ENCODE results near the gene APOLD1.

DNA sequence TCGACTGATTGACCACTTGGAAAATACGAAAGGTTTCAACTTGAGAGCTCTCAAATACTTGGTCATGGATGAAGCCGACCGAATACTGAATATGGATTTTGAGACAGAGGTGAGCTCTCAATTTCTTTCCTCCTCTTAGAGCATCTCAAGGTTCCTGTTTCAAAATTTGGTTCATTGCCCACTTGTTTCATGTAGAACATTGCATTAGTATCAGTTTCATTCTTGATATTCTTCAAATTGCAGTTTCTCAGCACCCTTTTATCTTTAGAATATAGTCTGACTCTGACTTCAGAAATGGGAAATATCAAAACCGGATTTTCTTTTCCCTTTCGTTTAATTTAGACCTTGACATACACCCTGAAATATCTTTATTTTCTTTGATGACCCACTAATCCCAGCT is 36.5 kb downstream of the APOLD1 start:
- TF ChIP-seq, protein P1, sequence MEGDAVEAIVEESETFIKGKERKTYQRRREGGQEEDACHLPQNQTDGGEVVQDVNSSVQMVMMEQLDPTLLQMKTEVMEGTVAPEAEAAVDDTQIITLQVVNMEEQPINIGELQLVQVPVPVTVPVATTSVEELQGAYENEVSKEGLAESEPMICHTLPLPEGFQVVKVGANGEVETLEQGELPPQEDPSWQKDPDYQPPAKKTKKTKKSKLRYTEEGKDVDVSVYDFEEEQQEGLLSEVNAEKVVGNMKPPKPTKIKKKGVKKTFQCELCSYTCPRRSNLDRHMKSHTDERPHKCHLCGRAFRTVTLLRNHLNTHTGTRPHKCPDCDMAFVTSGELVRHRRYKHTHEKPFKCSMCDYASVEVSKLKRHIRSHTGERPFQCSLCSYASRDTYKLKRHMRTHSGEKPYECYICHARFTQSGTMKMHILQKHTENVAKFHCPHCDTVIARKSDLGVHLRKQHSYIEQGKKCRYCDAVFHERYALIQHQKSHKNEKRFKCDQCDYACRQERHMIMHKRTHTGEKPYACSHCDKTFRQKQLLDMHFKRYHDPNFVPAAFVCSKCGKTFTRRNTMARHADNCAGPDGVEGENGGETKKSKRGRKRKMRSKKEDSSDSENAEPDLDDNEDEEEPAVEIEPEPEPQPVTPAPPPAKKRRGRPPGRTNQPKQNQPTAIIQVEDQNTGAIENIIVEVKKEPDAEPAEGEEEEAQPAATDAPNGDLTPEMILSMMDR (IDR thresholded peaks at IDR 0.05; ENCODE audit: insufficient read depth, low read depth, low read length) = no peak
- no peak for TF ChIP-seq EZH2 (IDR thresholded peaks at IDR 0.05; ENCODE audit: insufficient read depth, low read length)
